A673 (cell line): ENCODE results near the gene C11orf71.

Source experiments
- EZH2 ChIP-seq: fragments of 200-600 bp; sonication (generic); IDR thresholded peaks from 2 replicates; pipeline ENCODE4 v1.6.1; 2017; ENCODE audit warnings: borderline replicate concordance, low read depth, mild to moderate bottlenecking, mixed read lengths, antibody characterized with exemption, low read length; ENCODE audit not compliant: poor library complexity, severe bottlenecking
- TF ChIP-seq, protein P1 (sequence below): fragments of 300-800, 200-600 bp; sonication (generic); conservative IDR thresholded peaks from 2 replicates; pipeline ENCODE4 v1.5.1; 2017; ENCODE audit warnings: low read depth, mild to moderate bottlenecking, antibody characterized with exemption, low read length, moderate library complexity, mixed read lengths

DNA sequence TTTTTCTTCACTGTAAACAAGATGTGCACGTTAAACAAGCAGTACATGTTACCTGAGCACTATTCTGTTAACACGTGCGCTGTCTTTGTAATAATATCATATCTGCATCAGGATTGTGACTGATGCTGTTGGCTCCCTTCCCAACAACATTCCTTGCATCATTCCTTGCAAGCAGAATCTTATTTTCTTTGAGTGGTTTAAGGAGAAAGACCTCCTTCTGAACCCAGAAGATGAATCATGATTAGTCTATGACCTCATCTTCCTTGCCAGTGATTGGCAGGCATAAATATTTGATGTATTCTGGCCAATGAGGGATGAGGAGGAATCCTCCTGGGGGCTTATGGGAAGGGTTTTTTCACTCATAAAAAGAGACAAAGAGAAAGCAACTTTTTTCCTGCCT lies 46.2 kb downstream of the C11orf71 start:
- TF ChIP-seq, protein P1, sequence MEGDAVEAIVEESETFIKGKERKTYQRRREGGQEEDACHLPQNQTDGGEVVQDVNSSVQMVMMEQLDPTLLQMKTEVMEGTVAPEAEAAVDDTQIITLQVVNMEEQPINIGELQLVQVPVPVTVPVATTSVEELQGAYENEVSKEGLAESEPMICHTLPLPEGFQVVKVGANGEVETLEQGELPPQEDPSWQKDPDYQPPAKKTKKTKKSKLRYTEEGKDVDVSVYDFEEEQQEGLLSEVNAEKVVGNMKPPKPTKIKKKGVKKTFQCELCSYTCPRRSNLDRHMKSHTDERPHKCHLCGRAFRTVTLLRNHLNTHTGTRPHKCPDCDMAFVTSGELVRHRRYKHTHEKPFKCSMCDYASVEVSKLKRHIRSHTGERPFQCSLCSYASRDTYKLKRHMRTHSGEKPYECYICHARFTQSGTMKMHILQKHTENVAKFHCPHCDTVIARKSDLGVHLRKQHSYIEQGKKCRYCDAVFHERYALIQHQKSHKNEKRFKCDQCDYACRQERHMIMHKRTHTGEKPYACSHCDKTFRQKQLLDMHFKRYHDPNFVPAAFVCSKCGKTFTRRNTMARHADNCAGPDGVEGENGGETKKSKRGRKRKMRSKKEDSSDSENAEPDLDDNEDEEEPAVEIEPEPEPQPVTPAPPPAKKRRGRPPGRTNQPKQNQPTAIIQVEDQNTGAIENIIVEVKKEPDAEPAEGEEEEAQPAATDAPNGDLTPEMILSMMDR = no peak
- TF ChIP-seq EZH2 = no peak
